Keratinocyte (primary cell): ENCODE data around the gene CLPTM1L. TPM values are rescaled to one million over a fixed set of nuclear protein-coding genes. Genes with fewer than 3 reads are reported as not detected.

Experiments used
- DNase-seq: peaks from one replicate; pipeline ENCODE4 v3.0.0-alpha.2; 2011; ENCODE audit warnings: low read depth, missing footprints, low spot score
- FAIRE-seq: peaks from 2 replicates; lab custom pipeline; 2011; peaks lifted over from hg19 to GRCh38; lab: Jason Lieb, UNC
- H2AFZ ChIP-seq: 2 replicates; pipeline ENCODE4 v1.6.0; 2012; ENCODE audit warnings: low read length, control low read depth, inconsistent platforms; ENCODE audit not compliant: control insufficient read depth
- H3K27ac ChIP-seq: 2 replicates; pipeline ENCODE4 v1.5.1; 2011; ENCODE audit warnings: low read length; ENCODE audit not compliant: control insufficient read depth, insufficient read depth
- H3K27me3 ChIP-seq: 3 replicates; pipeline ENCODE4 v1.6.0; 2011; ENCODE audit warnings: low read length; ENCODE audit not compliant: control insufficient read depth, insufficient read depth; ENCODE audit errors: extremely low read depth
- H3K36me3 ChIP-seq, 2 experiments: 2 replicates in 1 of 2; 3 replicates in 1 of 2; pipeline ENCODE4 v1.5.1; 2011; ENCODE audit warnings: low read length in 2 of 2, mild to moderate bottlenecking in 1 of 2; ENCODE audit not compliant: control insufficient read depth in 2 of 2, insufficient read depth in 2 of 2; ENCODE audit errors: extremely low read depth in 1 of 2
- H3K4me1 ChIP-seq: 3 replicates; pipeline ENCODE4 v1.5.1; 2011; ENCODE audit warnings: low read length; ENCODE audit not compliant: control insufficient read depth, insufficient read depth; ENCODE audit errors: extremely low read depth
- H3K4me2 ChIP-seq: 3 replicates; pipeline ENCODE4 v1.6.0; 2011; ENCODE audit warnings: low read depth, low read length; ENCODE audit not compliant: control insufficient read depth, insufficient read depth; ENCODE audit errors: extremely low read depth
- H3K4me3 ChIP-seq, 3 experiments: fragments of 200-600 bp in 1 of 3; sonication (generic) in 1 of 3; 2 replicates in 2 of 3; 3 replicates in 1 of 3; pipeline ENCODE4 v1.5.1; 2011 to 2016; ENCODE audit warnings: low read length in 3 of 3, mild to moderate bottlenecking in 3 of 3, control low read depth in 2 of 3, inconsistent platforms in 1 of 3, low read depth in 1 of 3, mixed read lengths in 1 of 3, mixed run types in 1 of 3, moderate library complexity in 1 of 3; ENCODE audit not compliant: control insufficient read depth in 2 of 3, insufficient read depth in 2 of 3; ENCODE audit errors: extremely low read depth in 1 of 3
- H3K79me2 ChIP-seq: 2 replicates; pipeline ENCODE4 v1.6.0; 2012; ENCODE audit warnings: low read length; ENCODE audit not compliant: control insufficient read depth, insufficient read depth
- H3K9ac ChIP-seq: 3 replicates; pipeline ENCODE4 v1.6.0; 2011; ENCODE audit warnings: low read length; ENCODE audit not compliant: control insufficient read depth, insufficient read depth; ENCODE audit errors: extremely low read depth
- H3K9me1 ChIP-seq: 3 replicates; pipeline ENCODE4 v1.6.0; 2011; ENCODE audit warnings: low read length; ENCODE audit not compliant: control insufficient read depth, insufficient read depth; ENCODE audit errors: extremely low read depth
- H3K9me3 ChIP-seq: 2 replicates; pipeline ENCODE4 v1.5.1; 2012; ENCODE audit warnings: low read depth, low read length; ENCODE audit not compliant: control insufficient read depth
- H4K20me1 ChIP-seq: 3 replicates; pipeline ENCODE4 v1.6.0; 2011; ENCODE audit warnings: low read length; ENCODE audit not compliant: control insufficient read depth, insufficient read depth; ENCODE audit errors: extremely low read depth
- EZH2 ChIP-seq: IDR thresholded peaks from one replicate; pipeline ENCODE4 v1.6.1; 2012; ENCODE audit warnings: inconsistent platforms, mild to moderate bottlenecking, low read length, moderate library complexity
- dilution Hi-C: fragments of 300-500 bp; cut with MboI; formaldehyde crosslinking; loops from one replicate; pipeline ENCODE4 v1.7.0; 2020; ENCODE audit warnings: low sequenced_read_pairs; ENCODE audit not compliant: extremely low pct_ligation_motif_present
- polyA plus RNA-seq, 5 experiments: library from polyadenylated mRNA; depleted of rRNA in 3 of 5; stranded (reverse) in 3 of 5; stranded (forward) in 1 of 5; unstranded in 1 of 5; fragments of >200 nt; gene quantifications; 1 replicate in 1 of 5; 2 replicates in 3 of 5; 3 replicates in 1 of 5; pipeline versions ENCODE4 v1.2.1 to v1.2.3, GENCODE V29; 2011 to 2012; ENCODE audit warnings: missing spikeins in 2 of 5, low read depth in 1 of 5, low replicate concordance in 1 of 5
- TF ChIP-seq, protein P1 (sequence below), 3 experiments: IDR thresholded peaks in 1 of 3; conservative IDR thresholded peaks in 1 of 3; optimal IDR thresholded peaks in 1 of 3; 2 replicates in 2 of 3; 3 replicates in 1 of 3; pipeline versions ENCODE3 to v1.5.1; 2011; ENCODE audit warnings: low read length in 3 of 3, mild to moderate bottlenecking in 3 of 3, moderate library complexity in 2 of 3, control low read depth in 1 of 3, inconsistent platforms in 1 of 3; ENCODE audit not compliant: insufficient read depth in 2 of 3; ENCODE audit errors: extremely low read depth in 1 of 3

Gene CLPTM1L
- polyA plus RNA-seq, 1 donor (not counting 4 experiments of a cell fraction or from before 2014, with no cell fraction given), result 142 TPM

DNA sequence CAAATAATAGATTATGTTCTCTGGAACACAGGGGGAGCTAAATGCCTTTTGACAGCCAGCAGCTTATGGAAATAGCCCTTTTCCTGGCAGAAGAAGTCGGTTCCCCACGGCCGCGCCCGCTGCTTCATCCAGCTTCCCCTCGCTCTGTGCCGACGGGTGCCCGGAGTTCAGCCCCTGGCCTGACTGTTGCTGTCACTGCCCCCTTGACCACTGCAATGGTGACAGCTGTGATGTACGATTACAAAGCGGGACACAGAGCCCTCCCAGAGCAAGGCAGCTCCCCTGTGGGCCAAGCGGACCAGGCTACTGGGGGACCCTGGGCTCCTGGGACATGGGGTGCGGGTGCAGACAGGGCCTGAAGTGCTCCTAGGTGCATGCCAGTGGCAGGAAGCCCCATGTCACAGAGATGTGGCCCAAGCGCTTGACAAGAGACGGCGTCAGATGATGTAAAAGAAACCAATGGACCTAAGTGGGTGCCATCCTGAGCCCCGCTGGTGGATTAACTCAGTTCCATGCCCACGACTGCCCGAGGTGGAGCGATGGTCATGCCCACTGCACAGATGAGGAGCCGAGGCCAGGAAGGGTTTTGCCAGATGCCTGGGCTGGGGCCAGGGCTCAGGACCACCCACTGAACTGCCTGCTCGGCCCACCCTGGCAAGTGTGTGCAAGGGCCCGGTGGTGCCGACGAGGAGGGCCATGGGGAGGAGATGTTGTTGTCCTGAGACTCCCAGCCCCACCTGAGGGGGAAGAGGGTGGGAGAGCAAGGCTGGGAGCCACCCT is 13.2 kb upstream of the CLPTM1L start:
- FAIRE-seq, result no peak
- TF ChIP-seq EZH2, result no peak
- TF ChIP-seq, protein P1, sequence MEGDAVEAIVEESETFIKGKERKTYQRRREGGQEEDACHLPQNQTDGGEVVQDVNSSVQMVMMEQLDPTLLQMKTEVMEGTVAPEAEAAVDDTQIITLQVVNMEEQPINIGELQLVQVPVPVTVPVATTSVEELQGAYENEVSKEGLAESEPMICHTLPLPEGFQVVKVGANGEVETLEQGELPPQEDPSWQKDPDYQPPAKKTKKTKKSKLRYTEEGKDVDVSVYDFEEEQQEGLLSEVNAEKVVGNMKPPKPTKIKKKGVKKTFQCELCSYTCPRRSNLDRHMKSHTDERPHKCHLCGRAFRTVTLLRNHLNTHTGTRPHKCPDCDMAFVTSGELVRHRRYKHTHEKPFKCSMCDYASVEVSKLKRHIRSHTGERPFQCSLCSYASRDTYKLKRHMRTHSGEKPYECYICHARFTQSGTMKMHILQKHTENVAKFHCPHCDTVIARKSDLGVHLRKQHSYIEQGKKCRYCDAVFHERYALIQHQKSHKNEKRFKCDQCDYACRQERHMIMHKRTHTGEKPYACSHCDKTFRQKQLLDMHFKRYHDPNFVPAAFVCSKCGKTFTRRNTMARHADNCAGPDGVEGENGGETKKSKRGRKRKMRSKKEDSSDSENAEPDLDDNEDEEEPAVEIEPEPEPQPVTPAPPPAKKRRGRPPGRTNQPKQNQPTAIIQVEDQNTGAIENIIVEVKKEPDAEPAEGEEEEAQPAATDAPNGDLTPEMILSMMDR (optimal IDR thresholded peaks at IDR 0.05 in 1 of 3, IDR thresholded peaks at IDR 0.05 in 1 of 3, conservative IDR thresholded peaks at IDR 0.05 in 1 of 3; ENCODE audit: extremely low read depth in 1 of 3, insufficient read depth in 2 of 3, low read length in 3 of 3), result no peak
- Histone ChIP-seq H3K27ac (no peak overlapping the region), H3K27me3 (peaks cover 11% of the 10 kb centered on the region), H3K9me1 (no peaks in the 10 kb centered on the region), H2AFZ (no peak overlapping the region), H3K9ac (no peak overlapping the region), H3K4me3 (no peak overlapping the region), H3K4me1 (no peaks in the 10 kb centered on the region), H3K36me3 (no peaks in the 10 kb centered on the region), H3K4me2 (no peak overlapping the region), H3K9me3 (no peaks in the 10 kb centered on the region), H4K20me1 (no peaks in the 10 kb centered on the region), H3K79me2 (no peaks in the 10 kb centered on the region)
- no peak for DNase-seq
- dilution Hi-C loops, result no loop called here

DNA sequence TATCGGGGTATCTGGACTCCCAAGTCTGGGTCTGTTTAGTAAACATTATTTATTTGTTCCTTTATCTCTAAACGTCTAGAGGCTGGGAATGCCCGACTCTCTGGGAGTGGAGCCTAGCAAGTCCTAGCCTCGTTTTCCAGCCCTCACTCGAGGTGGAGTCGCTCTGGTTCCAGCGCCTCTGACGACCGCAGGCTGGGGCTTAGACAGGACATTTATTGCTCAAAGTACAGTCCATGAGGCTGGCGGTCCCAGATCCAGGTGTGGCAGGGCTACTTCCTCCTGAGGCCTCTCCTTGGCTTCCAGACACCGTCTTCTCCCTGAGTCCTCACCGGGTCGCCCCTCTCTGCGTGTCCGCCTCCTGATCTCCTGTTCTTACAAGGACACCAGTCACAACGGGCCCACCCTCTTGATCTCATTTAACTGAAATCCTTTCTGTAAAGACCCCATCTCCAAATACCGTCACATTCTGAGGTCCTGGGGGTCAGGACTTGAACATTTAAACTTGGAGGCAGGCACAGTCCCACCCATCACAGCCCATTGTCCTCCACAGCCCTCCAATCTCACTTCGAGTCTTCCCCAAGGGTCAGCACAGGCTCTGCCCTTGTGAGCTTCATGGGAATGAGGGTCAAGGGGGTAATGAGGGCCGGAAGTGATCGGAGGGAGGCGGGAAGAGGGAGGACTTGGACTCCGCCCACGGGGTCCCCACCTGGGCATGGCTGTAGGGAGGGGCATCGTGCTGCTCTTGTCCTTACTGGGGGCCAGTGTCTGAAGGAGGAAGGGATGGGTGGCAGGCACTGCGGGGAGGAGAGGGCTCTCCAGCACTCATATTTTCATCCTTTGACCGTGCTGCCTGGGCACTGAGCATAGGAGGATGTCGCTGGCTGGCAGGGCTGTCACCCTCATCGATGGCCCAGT is 12.2 kb upstream of the CLPTM1L start:
- no peak overlapping the region for H3K4me3 ChIP-seq
- no peak for FAIRE-seq
- H3K79me2 ChIP-seq, result no peaks in the 10 kb centered on the region
- H3K36me3 ChIP-seq, result no peaks in the 10 kb centered on the region
- H3K4me2 ChIP-seq, result no peak overlapping the region
- no peak overlapping the region for H2AFZ ChIP-seq
- H3K27ac ChIP-seq, result no peak overlapping the region
- DNase-seq, result no peak
- dilution Hi-C loops, result no loop called here
- H3K9me1 ChIP-seq, result no peaks in the 10 kb centered on the region
- H3K9me3 ChIP-seq, result no peaks in the 10 kb centered on the region
- peaks cover 9% of the 10 kb centered on the region for H3K27me3 ChIP-seq
- H3K4me1 ChIP-seq, result no peaks in the 10 kb centered on the region
- no peaks in the 10 kb centered on the region for H4K20me1 ChIP-seq
- H3K9ac ChIP-seq, result no peak overlapping the region
- TF ChIP-seq, protein P1 (optimal IDR thresholded peaks at IDR 0.05 in 1 of 3, IDR thresholded peaks at IDR 0.05 in 1 of 3, conservative IDR thresholded peaks at IDR 0.05 in 1 of 3; ENCODE audit: extremely low read depth in 1 of 3, insufficient read depth in 2 of 3, low read length in 3 of 3), result no peak
- no peak for TF ChIP-seq EZH2
